MM.1S (cell line): ENCODE data around the gene VENTX.

Experiments used
- EZH2 ChIP-seq: fragments of 300-600 bp; sonication (generic); optimal IDR thresholded peaks from 2 replicates; pipeline ENCODE3; 2017; ENCODE audit warnings: low read depth, mild to moderate bottlenecking, antibody characterized with exemption, low read length, mixed read lengths
- EZH2phosphoT487 ChIP-seq: fragments of 300-600 bp; sonication (generic); IDR thresholded peaks from 2 replicates; pipeline ENCODE4 v1.6.1; 2018; ENCODE audit warnings: antibody characterized with exemption, low read length
- TF ChIP-seq, protein P1 (sequence below): fragments of 300-600 bp; sonication (generic); IDR thresholded peaks from 2 replicates; pipeline ENCODE4 v1.5.1; 2016; ENCODE audit warnings: antibody characterized with exemption, low read length, mixed read lengths

DNA sequence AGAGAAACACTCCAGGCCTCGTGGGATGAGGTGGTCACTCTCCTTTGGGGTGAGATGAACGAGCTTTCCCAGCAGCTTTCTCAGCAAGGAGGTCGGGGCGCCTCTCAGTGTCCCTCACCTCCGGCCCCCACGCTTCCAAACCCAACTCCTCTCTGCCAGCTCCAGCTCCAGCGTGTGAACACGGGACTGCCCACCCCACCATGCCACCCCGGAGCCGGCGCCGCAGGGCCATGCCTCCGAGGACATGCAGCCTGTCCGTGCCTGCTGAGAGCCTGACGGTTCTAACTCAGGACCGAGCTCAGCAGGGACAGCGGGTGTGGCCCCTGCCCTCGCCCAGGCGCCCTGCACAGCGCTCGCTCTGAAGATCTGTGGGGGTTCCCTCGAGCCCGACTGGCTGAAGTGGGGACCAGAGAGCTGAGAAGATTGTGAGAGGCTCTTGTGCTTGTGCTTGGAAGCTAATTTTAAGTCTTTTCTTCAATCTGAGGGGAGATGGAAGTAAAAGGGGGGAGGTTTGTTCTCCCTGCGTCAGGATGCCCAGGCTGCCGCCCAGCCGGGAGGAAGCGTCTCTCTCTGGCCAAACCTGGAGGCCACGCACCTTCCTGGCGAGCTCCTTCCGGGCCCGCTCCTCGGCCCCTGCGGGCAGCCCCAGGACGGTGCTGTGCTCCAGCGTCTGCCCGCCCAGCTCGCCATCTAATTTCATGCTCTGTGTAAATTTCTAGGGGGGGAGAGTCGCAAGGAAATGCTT lies 44.1 kb downstream of the VENTX start:
- no peak for TF ChIP-seq EZH2
- TF ChIP-seq, protein P1, sequence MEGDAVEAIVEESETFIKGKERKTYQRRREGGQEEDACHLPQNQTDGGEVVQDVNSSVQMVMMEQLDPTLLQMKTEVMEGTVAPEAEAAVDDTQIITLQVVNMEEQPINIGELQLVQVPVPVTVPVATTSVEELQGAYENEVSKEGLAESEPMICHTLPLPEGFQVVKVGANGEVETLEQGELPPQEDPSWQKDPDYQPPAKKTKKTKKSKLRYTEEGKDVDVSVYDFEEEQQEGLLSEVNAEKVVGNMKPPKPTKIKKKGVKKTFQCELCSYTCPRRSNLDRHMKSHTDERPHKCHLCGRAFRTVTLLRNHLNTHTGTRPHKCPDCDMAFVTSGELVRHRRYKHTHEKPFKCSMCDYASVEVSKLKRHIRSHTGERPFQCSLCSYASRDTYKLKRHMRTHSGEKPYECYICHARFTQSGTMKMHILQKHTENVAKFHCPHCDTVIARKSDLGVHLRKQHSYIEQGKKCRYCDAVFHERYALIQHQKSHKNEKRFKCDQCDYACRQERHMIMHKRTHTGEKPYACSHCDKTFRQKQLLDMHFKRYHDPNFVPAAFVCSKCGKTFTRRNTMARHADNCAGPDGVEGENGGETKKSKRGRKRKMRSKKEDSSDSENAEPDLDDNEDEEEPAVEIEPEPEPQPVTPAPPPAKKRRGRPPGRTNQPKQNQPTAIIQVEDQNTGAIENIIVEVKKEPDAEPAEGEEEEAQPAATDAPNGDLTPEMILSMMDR, result no peak
- no peak for TF ChIP-seq EZH2phosphoT487
